ENCODE measurements around the gene PYGB. TPM values are rescaled to one million over a fixed set of nuclear protein-coding genes. Genes with fewer than 3 reads are reported as not detected.

Gene PYGB
- total RNA-seq, 1 experiment from 2014 or later, result 216 TPM

- DNase-seq, result no peak
- CTCF ChIA-PET, result no interaction called here
- no peak overlapping the region for H3K9ac ChIP-seq (ENCODE audit: low read length)
- no peak overlapping the region for H3K27ac ChIP-seq (ENCODE audit: low read length)
- POLR2A ChIA-PET (ENCODE audit: unreplicated experiment), result no interaction called here
- intact Hi-C loops (cut with micrococcal nuclease), result no loop called here
- no peaks in the 10 kb centered on the region for H3K4me1 ChIP-seq (ENCODE audit: insufficient read depth, low read length)
- no peaks in the 10 kb centered on the region for H3K79me2 ChIP-seq (ENCODE audit: low read length)
- H3K27me3 ChIP-seq (ENCODE audit: low read length), result no peaks in the 10 kb centered on the region
- BruUV-seq (replicated peaks), result no TSS peak
- H3K4me2 ChIP-seq (ENCODE audit: low read length), result no peak overlapping the region
- H3K9me2 ChIP-seq (replicated peaks; ENCODE audit: low read length), result no peaks in the 10 kb centered on the region
- no peak overlapping the region for H3K4me3 ChIP-seq (ENCODE audit: low read length)
- H2AFZ ChIP-seq (ENCODE audit: low read length), result no peak overlapping the region
- no peaks in the 10 kb centered on the region for H3F3A ChIP-seq (ENCODE audit: low read length, unreplicated experiment)
- ATAC-seq, result no peak
- TF ChIP-seq CTCF (conservative IDR thresholded peaks at IDR 0.05; ENCODE audit: low read depth, low read length), result no peak
- TF ChIP-seq EZH2phosphoT487 (IDR thresholded peaks at IDR 0.05; ENCODE audit: borderline replicate concordance, low read length), result no peak
- no peak for TF ChIP-seq EZH2 (IDR thresholded peaks at IDR 0.05; ENCODE audit: low read length, unreplicated experiment)
- peaks cover 84% of the 10 kb centered on the region for H3K36me3 ChIP-seq (ENCODE audit: low read depth, low read length)
- H4K20me1 ChIP-seq (ENCODE audit: low read length), result no peaks in the 10 kb centered on the region
- H3K9me3 ChIP-seq (ENCODE audit: low read length), result no peaks in the 10 kb centered on the region
Measured at GRCh38 chr20:25284131-25284601, 36.3 kb downstream of the PYGB start.

GRCh38 chr20:25285091-25285647 is 37.3 kb downstream of the PYGB start:
- TSS peak; percentile 5 for BruUV-seq (replicated peaks)
- Histone ChIP-seq H3K4me2 (ENCODE audit: low read length) (no peak overlapping the region), H3K9me3 (ENCODE audit: low read length) (no peaks in the 10 kb centered on the region), H3K36me3 (ENCODE audit: low read depth, low read length) (peaks cover 84% of the 10 kb centered on the region), H3K79me2 (ENCODE audit: low read length) (no peaks in the 10 kb centered on the region), H3F3A (ENCODE audit: low read length, unreplicated experiment) (no peaks in the 10 kb centered on the region), H3K9me2 (replicated peaks; ENCODE audit: low read length) (no peaks in the 10 kb centered on the region), H4K20me1 (ENCODE audit: low read length) (no peaks in the 10 kb centered on the region), H3K9ac (ENCODE audit: low read length) (no peak overlapping the region), H3K4me3 (ENCODE audit: low read length) (no peak overlapping the region), H3K27me3 (ENCODE audit: low read length) (no peaks in the 10 kb centered on the region), H3K4me1 (ENCODE audit: insufficient read depth, low read length) (no peaks in the 10 kb centered on the region), H2AFZ (ENCODE audit: low read length) (no peak overlapping the region), H3K27ac (ENCODE audit: low read length) (no peak overlapping the region)
- ATAC-seq, result no peak
- ChIA-PET CTCF (no interaction called here), POLR2A (ENCODE audit: unreplicated experiment) (no interaction called here)
- no peak for TF ChIP-seq EZH2phosphoT487 (IDR thresholded peaks at IDR 0.05; ENCODE audit: borderline replicate concordance, low read length)
- TF ChIP-seq CTCF (conservative IDR thresholded peaks at IDR 0.05; ENCODE audit: low read depth, low read length), result 0 out of 2 replicates have a peak, but pooled peaks have one; percentile 25
- DNase-seq, result no peak
- intact Hi-C loops (cut with micrococcal nuclease), result no loop called here

- TF ChIP-seq EZH2 (IDR thresholded peaks at IDR 0.05; ENCODE audit: low read length, unreplicated experiment) (no peak), EZH2phosphoT487 (IDR thresholded peaks at IDR 0.05; ENCODE audit: borderline replicate concordance, low read length) (no peak), CTCF (conservative IDR thresholded peaks at IDR 0.05; ENCODE audit: low read depth, low read length) (no peak)
- POLR2A ChIA-PET (ENCODE audit: unreplicated experiment), result no interaction called here
- CTCF ChIA-PET, result no interaction called here
- Histone ChIP-seq H3K36me3 (ENCODE audit: low read depth, low read length) (peaks cover 87% of the 10 kb centered on the region), H3K4me3 (ENCODE audit: low read length) (no peak overlapping the region), H3K4me2 (ENCODE audit: low read length) (no peak overlapping the region), H3K4me1 (ENCODE audit: insufficient read depth, low read length) (no peaks in the 10 kb centered on the region), H3K27me3 (ENCODE audit: low read length) (no peaks in the 10 kb centered on the region), H3K9me3 (ENCODE audit: low read length) (no peaks in the 10 kb centered on the region), H4K20me1 (ENCODE audit: low read length) (no peaks in the 10 kb centered on the region), H3K27ac (ENCODE audit: low read length) (no peak overlapping the region), H3K9ac (ENCODE audit: low read length) (no peak overlapping the region), H3K9me2 (replicated peaks; ENCODE audit: low read length) (no peaks in the 10 kb centered on the region), H3F3A (ENCODE audit: low read length, unreplicated experiment) (no peaks in the 10 kb centered on the region), H2AFZ (ENCODE audit: low read length) (no peak overlapping the region), H3K79me2 (ENCODE audit: low read length) (no peaks in the 10 kb centered on the region)
- ATAC-seq (no peak), DNase-seq (no peak)
- intact Hi-C loops (cut with micrococcal nuclease), result no loop called here
- no TSS peak for BruUV-seq (replicated peaks)
Measured at GRCh38 chr20:25285856-25286798, 38.2 kb downstream of the PYGB start.

All from PC-3 (cell line).